OCI-LY7 (cell line): Measurements from ENCODE around the gene SELENOT.

Source experiments
- EZH2phosphoT487 ChIP-seq: fragments of 200-600 bp; sonication (generic); IDR thresholded peaks from 2 replicates; pipeline ENCODE4 v1.6.1; 2018; ENCODE audit warnings: low read depth, borderline replicate concordance, mild to moderate bottlenecking, mixed run types, antibody characterized with exemption, low read length, moderate library complexity, mixed read lengths
- TF ChIP-seq, protein P1 (sequence below): fragments of 200-600 bp; sonication (generic); conservative IDR thresholded peaks from 2 replicates; pipeline ENCODE4 v1.5.1; 2014; ENCODE audit warnings: mild to moderate bottlenecking, antibody characterized with exemption, low read length, moderate library complexity, mixed read lengths

DNA sequence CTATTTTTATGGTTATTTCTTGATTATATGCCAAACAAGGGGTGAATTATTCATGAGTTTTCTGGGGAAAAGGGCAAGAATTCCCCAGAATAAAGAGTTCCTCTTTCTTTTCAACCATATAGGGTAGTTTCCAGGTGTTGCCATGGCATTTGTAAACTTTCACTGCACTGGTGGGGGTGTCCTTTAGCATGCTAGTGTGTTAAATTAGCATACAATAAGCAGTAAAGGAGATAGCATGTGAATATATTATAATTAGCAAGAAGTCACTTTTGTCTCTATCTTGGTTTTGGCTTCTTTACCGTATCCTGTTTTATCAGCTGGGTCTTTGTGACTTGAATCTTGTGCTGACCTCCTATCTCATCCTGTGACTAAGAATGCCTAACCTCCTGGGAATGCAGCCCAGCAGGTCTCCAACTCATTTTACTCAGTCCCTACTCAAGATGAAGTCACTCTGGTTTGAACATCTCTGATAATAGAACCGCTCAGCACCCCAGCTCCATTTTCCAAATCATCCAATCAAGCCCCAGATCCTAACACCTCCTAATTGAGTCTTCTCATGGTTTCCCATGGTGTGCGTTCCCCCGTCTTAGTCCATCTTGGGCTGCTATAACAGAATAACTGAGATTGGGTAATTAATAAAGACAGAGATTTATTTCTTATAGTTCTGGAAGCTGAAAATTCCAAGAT, 3.4 kb upstream of the SELENOT start:
- TF ChIP-seq, protein P1, sequence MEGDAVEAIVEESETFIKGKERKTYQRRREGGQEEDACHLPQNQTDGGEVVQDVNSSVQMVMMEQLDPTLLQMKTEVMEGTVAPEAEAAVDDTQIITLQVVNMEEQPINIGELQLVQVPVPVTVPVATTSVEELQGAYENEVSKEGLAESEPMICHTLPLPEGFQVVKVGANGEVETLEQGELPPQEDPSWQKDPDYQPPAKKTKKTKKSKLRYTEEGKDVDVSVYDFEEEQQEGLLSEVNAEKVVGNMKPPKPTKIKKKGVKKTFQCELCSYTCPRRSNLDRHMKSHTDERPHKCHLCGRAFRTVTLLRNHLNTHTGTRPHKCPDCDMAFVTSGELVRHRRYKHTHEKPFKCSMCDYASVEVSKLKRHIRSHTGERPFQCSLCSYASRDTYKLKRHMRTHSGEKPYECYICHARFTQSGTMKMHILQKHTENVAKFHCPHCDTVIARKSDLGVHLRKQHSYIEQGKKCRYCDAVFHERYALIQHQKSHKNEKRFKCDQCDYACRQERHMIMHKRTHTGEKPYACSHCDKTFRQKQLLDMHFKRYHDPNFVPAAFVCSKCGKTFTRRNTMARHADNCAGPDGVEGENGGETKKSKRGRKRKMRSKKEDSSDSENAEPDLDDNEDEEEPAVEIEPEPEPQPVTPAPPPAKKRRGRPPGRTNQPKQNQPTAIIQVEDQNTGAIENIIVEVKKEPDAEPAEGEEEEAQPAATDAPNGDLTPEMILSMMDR, result no peak
- no peak for TF ChIP-seq EZH2phosphoT487
